Tibial nerve (tissue), 4 donors: Measurements from ENCODE around the gene SLC25A20. TPM values are rescaled to one million over a fixed set of nuclear protein-coding genes. Genes with fewer than 3 reads are reported as not detected.

Experiments
- DNase-seq, 2 donors: peaks; one replicate each; pipeline ENCODE4 v3.0.0-alpha.2; 2019; ENCODE audit warnings: low spot score in 2 of 2
- H3K27ac ChIP-seq, 4 donors: fragments of 200-600 bp; sonication (generic) in 3 of 4; one replicate each; pipeline ENCODE4 v1.5.1; 2017 to 2019; ENCODE audit warnings: mild to moderate bottlenecking in 1 of 4
- H3K27me3 ChIP-seq, 2 donors: fragments of 200-600 bp; sonication (generic) in 1 of 2; one replicate each; pipeline versions ENCODE4 v1.5.1 to v1.6.0; 2017 to 2019
- H3K36me3 ChIP-seq, 3 donors: fragments of 200-600 bp; sonication (generic); one replicate each; pipeline ENCODE4 v1.5.1; 2018 to 2019
- H3K4me1 ChIP-seq, 4 donors: fragments of 200-600 bp; sonication (generic) in 3 of 4; one replicate each; pipeline ENCODE4 v1.5.1; 2017 to 2019
- H3K4me3 ChIP-seq, 4 donors: fragments of 200-600 bp; sonication (generic) in 3 of 4; one replicate each; pipeline ENCODE4 v1.5.1; 2017 to 2019; ENCODE audit warnings: mild to moderate bottlenecking in 1 of 4, moderate library complexity in 1 of 4
- H3K9me3 ChIP-seq, 4 donors: fragments of 200-600 bp; sonication (generic) in 3 of 4; one replicate each; pipeline ENCODE4 v1.5.1; 2017 to 2019
- EP300 ChIP-seq, 2 donors: sonication (generic); formaldehyde crosslinking; IDR thresholded peaks; one replicate each; pipeline ENCODE4 v1.6.1; 2017; ENCODE audit warnings: antibody characterized with exemption in 2 of 2, mild to moderate bottlenecking in 1 of 2
- POLR2A ChIP-seq, 2 donors: fragments of 450-650 bp; IDR thresholded peaks; one replicate each; pipeline ENCODE4 v1.6.1; 2017; ENCODE audit warnings: antibody characterized with exemption in 2 of 2, mild to moderate bottlenecking in 2 of 2, moderate library complexity in 2 of 2
- WGBS, 2 donors: methylation state at CpG; one replicate each; pipeline ENCODE4 v1.1.5; 2018; 5-methylcytosine and 5-hydroxymethylcytosine counted together
- total RNA-seq, 4 donors: library from RNA; depleted of rRNA; stranded (reverse); fragments of >200 nt; gene quantifications; one replicate each; pipeline ENCODE4 v1.1.0, GENCODE V29; 2016
- TF ChIP-seq, protein P1 (sequence below), 5 experiments: fragments of 200-600 bp in 3 of 5; fragments of 450-650 bp in 2 of 5; sonication (generic) in 3 of 5; IDR thresholded peaks; one replicate each; pipeline ENCODE4 v1.5.1; 2016 to 2019; ENCODE audit warnings: antibody characterized with exemption in 5 of 5, mild to moderate bottlenecking in 3 of 5, moderate library complexity in 2 of 5

SLC25A20 gene
- total RNA-seq, 4 donors from 2014 or later = 19.6 to 39.3 (median 22.1) TPM

DNA sequence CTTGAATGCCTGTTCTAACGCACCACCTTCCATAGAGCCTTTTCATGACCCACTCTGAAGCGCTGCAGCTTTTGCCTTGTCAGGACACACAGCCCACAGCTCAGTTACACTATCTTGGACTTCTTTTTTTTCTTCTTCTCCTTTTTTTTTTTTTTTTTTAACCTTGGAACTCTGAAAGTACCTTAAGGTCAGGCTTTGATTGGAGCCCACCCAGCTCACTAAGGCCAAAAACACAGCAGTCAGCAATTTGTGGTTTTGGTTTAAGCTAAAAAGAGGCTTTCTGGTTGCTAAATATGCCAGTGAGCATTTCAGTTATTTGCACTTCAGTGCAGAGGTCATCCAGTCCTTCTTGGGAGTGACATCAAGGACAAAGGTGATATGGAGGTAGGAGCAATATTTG, 1.7 kb downstream of the SLC25A20 start:
- DNase-seq = no peak
- Histone ChIP-seq H3K27ac (peak overlapping the region in 1 of 4 donors; percentile 84), H3K27me3 (no peaks in the 10 kb centered on the region)

GRCh38 chr3:48894516-48894915, 4.2 kb downstream of the SLC25A20 start:
- DNase-seq = no peak
- WGBS, 2 donors = 98 to 99% methylated on average over 6 of the region's 6 CpGs
- TF ChIP-seq, protein P1, sequence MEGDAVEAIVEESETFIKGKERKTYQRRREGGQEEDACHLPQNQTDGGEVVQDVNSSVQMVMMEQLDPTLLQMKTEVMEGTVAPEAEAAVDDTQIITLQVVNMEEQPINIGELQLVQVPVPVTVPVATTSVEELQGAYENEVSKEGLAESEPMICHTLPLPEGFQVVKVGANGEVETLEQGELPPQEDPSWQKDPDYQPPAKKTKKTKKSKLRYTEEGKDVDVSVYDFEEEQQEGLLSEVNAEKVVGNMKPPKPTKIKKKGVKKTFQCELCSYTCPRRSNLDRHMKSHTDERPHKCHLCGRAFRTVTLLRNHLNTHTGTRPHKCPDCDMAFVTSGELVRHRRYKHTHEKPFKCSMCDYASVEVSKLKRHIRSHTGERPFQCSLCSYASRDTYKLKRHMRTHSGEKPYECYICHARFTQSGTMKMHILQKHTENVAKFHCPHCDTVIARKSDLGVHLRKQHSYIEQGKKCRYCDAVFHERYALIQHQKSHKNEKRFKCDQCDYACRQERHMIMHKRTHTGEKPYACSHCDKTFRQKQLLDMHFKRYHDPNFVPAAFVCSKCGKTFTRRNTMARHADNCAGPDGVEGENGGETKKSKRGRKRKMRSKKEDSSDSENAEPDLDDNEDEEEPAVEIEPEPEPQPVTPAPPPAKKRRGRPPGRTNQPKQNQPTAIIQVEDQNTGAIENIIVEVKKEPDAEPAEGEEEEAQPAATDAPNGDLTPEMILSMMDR (IDR thresholded peaks at IDR 0.05) = no peak
- TF ChIP-seq POLR2A (IDR thresholded peaks at IDR 0.05) = no peak
- no peak for TF ChIP-seq EP300 (IDR thresholded peaks at IDR 0.05)

More for the DNA sequence above, 1.7 kb downstream of the SLC25A20 start:
- Histone ChIP-seq H3K4me3 (peak overlapping the region in 1 of 4 donors; percentile 69), H3K36me3 (no peaks in the 10 kb centered on the region), H3K4me1 (peaks cover 0 to 27% (median 15%) of the 10 kb centered on the region in 4 donors), H3K9me3 (no peaks in the 10 kb centered on the region)
- no peak for TF ChIP-seq POLR2A (IDR thresholded peaks at IDR 0.05)
- TF ChIP-seq, protein P1 (IDR thresholded peaks at IDR 0.05) = no peak
- peak in 1 of 2 donors; percentile 27 for TF ChIP-seq EP300 (IDR thresholded peaks at IDR 0.05)
- 52 to 70% methylated on average over 2 of the region's 2 CpGs for WGBS, 2 donors

GRCh38 chr3:48891606-48892005, 7.1 kb downstream of the SLC25A20 start:
- 95 to 97% methylated on average over 8 of the region's 8 CpGs for WGBS, 2 donors
- Histone ChIP-seq H3K4me3 (no peak overlapping the region), H3K27ac (no peak overlapping the region), H3K36me3 (peaks cover 0 to 29% (median 0%) of the 10 kb centered on the region in 3 donors), H3K9me3 (no peaks in the 10 kb centered on the region), H3K4me1 (peaks cover 0 to 5% (median under 1%) of the 10 kb centered on the region in 4 donors), H3K27me3 (no peaks in the 10 kb centered on the region)
- no peak for TF ChIP-seq POLR2A (IDR thresholded peaks at IDR 0.05)
- DNase-seq = no peak

More at GRCh38 chr3:48894516-48894915, 4.2 kb downstream of the SLC25A20 start:
- Histone ChIP-seq H3K36me3 (peaks cover 0 to 22% (median 0%) of the 10 kb centered on the region in 3 donors), H3K4me3 (no peak overlapping the region), H3K27ac (no peak overlapping the region), H3K9me3 (no peaks in the 10 kb centered on the region), H3K4me1 (peaks cover 0 to 27% (median 15%) of the 10 kb centered on the region in 4 donors), H3K27me3 (no peaks in the 10 kb centered on the region)

DNA sequence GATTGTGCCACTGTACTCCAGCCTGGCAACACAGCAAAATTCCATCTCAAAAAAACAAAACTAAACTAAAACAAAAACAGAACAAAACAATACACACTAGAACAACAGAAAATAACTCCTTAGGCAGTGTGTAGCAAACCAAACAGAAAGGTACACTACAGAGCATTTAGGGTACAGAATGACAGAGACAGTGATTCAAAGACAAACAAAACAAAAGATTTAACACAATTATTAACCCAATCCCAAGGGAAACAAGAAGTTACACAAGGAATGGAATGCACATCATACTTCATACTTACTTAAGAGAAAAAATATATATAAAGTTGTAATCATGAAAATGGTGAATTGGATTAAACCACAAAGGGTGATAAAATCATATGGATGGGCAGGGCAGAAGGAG, 12.9 kb downstream of the SLC25A20 start:
- no peak for TF ChIP-seq POLR2A (IDR thresholded peaks at IDR 0.05)
- TF ChIP-seq, protein P1 (IDR thresholded peaks at IDR 0.05) = no peak
- TF ChIP-seq EP300 (IDR thresholded peaks at IDR 0.05) = no peak
- Histone ChIP-seq H3K27ac (no peak overlapping the region), H3K4me1 (no peaks in the 10 kb centered on the region), H3K27me3 (no peaks in the 10 kb centered on the region), H3K9me3 (no peaks in the 10 kb centered on the region), H3K36me3 (peaks cover 0 to 44% (median 0%) of the 10 kb centered on the region in 3 donors), H3K4me3 (no peak overlapping the region)
- no peak for DNase-seq

GRCh38 chr3:48881652-48882114, 17.0 kb downstream of the SLC25A20 start:
- Histone ChIP-seq H3K27ac (no peak overlapping the region), H3K4me1 (peaks cover 0 to 3% (median 0%) of the 10 kb centered on the region in 4 donors), H3K27me3 (no peaks in the 10 kb centered on the region), H3K36me3 (peaks cover 0 to 53% (median 0%) of the 10 kb centered on the region in 3 donors), H3K4me3 (no peak overlapping the region), H3K9me3 (no peaks in the 10 kb centered on the region)
- TF ChIP-seq POLR2A (IDR thresholded peaks at IDR 0.05) = no peak
- TF ChIP-seq, protein P1 (IDR thresholded peaks at IDR 0.05) = no peak
- no peak for TF ChIP-seq EP300 (IDR thresholded peaks at IDR 0.05)
- no peak for DNase-seq
- 88 to 94% methylated on average over 5 of the region's 5 CpGs for WGBS, 2 donors
